Activated CD8-positive, alpha-beta memory T cell treated with anti-CD3 and anti-CD28 coated beads for 24 hours (primary cell): ENCODE measurements around the gene CC2D1A.
"Not testable (repeated sequence)": the region's sequence is repeated elsewhere in the genome, so short reads cannot be mapped to it uniquely, and the experiment has no call there.

Source experiments
- DNase-seq: peaks from one replicate; pipeline ENCODE4 v3.0.0-alpha.2; 2020

Gene CC2D1A

GRCh38 chr19:13963603-13964105 is 57.7 kb downstream of the CC2D1A start:
- DNase-seq, result no peak

DNA sequence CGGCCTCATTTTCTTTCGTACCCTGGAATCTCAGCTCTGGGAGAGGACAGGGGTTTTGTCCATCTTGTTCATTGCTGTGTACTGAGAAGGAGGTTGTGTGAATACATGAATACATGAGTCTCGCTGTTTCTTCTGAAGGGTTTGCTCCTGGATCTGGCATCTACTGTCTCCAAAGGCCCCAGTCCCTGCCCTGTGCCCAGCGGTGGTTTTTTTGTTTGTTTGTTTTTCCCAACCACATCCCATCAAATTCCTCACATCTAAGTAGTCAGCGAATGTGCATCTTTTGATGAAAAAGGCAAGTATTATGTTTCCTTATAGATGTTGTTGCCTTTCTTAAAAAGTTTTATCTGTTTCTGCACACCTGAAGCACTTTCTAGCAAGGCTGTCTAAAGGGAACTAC is 58.8 kb downstream of the CC2D1A start:
- no peak for DNase-seq

DNA sequence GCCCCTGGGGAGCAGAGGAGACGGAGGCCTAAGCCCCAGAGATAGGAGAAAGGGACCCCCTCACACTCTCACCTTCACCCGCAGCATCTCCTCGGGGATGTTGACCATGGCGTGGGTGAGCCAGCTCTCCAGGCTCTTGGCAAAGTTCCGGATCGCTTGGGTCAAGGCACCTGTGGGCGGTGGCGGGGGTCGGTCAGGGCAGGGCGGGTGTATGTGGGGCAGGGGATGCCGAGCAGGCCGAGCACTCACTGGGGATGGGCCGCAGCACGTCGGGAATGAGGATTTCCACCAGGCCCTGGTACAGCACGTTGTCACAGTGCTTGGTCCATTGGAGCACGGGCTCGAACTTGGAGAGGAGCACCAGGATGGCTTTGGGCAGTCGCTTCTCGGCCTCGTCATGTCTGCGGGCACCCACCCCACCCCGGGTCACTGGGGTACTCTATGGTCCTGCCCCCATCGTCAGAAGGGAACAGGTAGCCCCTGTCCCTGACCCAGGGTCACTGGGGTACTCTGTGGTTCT is 59.4 kb downstream of the CC2D1A start:
- DNase-seq, result no peak

DNA sequence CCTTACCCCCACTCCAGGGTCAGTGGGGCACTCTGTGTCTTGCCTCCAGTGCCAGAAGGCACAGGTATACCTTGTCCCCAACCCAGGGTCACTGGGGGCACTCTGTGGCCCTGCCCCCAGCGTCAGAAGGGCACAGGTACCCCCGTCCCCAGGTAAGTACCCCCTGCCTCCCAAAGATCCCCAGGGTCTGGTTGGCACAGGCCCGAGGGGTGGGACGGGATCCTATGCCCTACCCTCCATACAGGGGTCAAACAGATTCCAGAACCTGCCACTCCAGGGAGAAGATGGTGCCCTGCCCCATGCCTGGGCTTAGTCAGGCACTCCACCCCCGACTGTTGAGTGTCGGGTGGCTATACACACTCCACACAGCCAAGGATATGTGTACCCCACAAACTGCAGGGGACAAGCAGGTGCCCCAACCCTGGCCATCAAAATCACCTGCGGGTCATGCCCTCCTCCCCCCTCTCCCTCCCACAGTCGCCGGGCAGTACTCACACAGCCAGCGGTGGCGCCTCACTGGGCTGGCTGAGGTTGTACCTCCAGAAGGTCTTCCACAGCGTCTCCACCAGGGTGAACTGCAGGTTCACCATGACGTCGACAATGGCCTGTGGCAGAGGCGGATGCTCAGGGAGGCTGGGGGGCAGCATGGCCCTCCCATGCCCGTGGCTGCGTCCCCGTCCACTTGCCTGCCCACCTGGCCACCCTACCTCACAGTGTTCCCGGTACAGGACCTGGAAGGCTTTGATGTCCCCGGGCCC is 60.1 kb downstream of the CC2D1A start:
- no peak for DNase-seq

DNA sequence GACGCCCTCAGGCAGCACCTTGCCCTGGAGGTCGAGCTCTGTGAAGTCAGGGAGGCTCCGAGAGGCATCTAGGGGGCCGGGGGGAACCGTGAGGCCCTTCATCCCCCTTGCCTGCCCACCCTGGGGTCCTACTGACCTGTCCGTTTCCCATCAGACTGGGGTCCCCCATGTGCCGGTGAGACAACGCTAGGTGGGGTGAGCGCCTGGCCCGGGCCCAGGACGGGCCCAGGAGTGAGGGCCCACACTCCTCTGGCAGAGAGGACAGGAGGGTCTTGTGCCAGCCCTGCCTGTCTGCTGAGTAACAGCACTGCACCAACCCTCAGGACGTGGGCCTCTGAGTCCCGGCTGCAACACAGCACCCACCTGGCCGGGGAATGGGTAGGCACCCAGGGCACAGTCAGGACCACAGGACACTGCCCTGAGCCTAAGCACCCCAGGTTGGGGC is 60.7 kb downstream of the CC2D1A start:
- no peak for DNase-seq

- DNase-seq, result not testable (repeated sequence)
Observed at GRCh38 chr19:13967206-13967605, 61.2 kb downstream of the CC2D1A start.

GRCh38 chr19:13968383-13968935 is 62.5 kb downstream of the CC2D1A start:
- DNase-seq, result no peak

DNA sequence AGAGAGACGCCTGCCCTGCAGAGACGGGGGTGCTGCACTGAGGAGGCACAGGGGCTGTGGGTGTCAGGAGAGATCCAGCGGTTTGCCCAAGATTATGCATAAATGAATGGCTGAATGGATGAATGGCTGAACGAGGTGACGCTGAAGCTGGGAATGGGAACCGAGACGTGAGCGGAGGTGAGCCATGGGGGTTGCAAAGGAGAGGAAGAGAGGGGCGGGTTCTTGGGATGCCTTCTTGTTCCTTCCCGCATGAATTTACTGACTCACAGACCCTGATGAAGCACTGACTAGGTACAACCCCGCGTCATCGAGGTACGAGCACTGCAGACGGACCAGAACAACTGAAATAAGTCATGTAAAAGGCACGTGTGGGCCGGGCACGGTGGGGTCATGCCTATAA is 63.0 kb downstream of the CC2D1A start:
- DNase-seq, result no peak

DNA sequence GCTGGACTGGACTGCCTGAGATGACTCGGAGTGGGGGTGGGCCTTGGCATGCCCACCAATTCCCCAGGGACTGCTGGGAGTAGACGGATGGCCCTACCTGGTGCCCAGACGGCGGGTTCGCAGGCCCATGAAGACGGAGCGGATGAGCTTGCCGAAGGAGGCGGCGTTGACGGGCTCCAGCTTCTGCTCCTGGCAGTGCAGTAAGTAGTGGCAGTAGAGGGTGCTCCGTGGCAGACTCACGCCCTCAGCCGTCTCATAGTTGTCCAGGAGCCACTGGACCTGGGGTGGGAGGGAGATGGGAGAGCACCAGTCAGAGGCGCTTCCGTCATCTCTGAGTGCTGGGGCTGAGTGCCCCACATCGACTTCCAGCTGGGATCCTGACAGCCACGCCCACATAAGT is 63.9 kb downstream of the CC2D1A start:
- no peak for DNase-seq

DNA sequence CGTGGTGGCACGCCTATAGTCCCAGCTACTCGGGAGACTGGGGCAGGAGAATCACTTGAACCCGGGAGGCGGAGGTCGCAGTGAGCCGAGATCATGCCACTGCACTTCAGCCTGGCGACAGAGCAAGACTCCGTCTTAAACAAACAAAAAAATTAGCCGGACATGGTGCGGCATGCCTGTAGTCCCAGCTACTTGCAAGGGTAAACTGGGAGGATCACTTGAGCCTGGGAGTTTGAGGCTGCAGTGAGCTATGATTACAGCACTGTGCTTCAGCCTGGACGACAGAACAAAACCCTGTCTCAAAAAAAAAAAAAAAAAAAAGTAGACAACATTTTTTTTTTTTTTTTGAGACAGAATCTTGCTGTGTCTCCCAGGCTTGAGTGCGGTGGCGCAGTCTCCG is 65.9 kb downstream of the CC2D1A start:
- DNase-seq, result not testable (repeated sequence)

DNA sequence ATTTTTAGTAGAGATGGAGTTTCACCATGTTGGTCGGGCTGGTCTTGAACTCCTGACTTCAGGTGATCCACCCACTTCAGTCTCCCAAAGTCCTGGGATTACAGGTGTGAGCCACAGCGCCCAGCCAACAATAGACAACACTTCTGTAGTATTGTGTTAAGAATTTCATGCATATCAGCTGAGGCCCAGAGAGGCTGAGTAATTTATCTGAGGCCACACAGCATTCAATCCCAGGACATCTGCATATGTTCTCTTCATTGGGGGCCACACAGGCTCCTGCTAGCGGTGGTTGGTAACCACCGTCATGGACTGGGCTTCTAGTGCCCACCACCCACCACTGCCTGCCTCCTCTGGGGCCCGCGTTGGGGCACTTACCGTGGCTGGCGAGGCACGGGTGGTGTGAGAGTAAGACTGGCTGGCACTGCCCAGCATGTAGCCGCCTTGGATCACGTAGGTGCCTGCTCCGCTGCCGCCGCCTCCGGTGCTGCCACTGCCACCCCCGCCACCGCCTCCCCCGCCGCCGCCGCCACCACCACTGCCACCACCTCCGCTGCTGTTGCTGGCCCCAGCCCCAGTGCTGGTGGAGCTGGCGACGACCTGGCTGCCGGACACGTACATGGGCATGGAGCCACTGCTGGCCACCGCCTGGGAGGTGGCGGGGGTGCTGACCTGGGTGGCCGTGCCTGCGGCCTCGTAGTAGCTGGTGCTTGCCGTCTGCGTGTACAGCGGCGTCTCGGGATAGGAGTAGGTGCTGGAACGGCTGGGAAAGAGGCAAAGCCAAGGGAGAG is 66.6 kb downstream of the CC2D1A start:
- DNase-seq, result no peak

DNA sequence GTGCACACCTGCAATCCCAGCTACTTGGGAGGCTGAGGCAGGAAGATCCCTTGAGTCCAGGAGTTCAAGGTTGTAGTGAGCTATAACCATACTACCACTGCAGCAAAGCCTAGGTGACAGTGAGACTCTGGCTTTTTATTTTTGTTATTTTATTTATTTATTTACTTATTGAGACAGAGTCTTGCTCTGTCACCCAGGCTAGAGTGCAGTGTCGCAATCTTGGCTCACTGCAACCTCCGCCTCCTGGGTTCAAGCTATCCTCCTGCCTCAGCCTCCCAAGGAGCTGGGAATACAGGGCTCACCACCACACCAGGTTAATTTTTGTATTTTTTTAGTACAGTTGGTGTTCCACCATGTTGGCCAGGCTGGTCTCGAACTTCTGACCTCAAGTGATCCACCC is 67.5 kb downstream of the CC2D1A start:
- not testable (repeated sequence) for DNase-seq

DNA sequence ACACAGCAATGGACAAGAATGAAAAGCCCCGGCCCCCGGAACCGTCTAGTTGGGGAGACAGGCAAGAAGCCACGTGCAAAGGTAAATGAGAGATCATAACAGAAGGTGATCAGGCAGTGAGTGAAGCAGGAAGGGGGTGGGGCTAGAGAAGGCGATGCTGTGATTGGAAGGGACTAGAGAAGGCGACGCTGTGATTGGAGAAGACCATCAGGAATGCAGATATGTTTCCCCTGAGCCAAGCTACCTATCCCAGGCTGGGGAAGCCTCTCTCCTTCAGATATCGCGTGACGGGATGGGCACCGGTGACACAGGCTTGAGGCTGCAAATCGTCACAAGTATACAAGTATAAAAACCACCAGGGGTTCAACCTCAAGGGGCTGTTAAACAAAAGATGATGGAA is 68.1 kb downstream of the CC2D1A start:
- DNase-seq, result peak; percentile 68

DNA sequence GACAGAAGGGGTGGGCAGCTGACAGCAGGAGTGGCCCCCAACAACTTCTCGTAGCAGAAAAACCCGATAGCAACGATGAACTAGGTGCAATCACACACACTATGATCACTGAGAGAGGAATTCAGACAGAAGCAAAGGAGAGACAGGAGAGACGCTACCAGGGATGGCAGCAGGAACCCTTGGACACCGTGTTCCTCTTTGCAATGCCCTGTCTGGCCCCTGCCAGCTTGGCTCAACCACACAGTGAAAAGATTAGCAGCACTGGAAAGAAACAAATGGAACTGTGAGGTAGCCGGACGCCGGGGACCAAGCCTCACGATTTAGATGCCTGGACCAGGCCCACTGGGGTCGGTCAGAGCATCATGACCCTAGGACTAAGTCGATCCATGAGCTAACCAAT is 69.9 kb downstream of the CC2D1A start:
- no peak for DNase-seq

DNA sequence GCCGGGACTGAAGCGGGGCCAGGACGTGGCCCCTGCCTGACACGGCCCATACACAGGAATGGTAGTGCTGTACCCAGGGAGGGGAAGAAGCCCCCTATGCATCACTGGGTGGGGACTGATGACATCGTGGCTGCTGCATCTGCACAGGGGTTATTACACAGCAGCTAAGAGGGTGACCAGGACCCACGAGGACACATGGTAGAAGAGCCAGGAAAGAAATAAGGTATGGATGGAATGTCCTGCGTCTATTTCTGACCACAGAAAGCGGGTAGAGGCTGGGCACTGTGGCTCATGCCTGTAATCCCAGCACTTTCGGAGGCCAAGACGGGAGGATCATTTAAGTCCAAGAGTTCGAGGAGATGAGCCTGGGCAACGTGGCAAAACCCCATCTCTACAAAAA is 70.4 kb downstream of the CC2D1A start:
- DNase-seq, result no peak

DNA sequence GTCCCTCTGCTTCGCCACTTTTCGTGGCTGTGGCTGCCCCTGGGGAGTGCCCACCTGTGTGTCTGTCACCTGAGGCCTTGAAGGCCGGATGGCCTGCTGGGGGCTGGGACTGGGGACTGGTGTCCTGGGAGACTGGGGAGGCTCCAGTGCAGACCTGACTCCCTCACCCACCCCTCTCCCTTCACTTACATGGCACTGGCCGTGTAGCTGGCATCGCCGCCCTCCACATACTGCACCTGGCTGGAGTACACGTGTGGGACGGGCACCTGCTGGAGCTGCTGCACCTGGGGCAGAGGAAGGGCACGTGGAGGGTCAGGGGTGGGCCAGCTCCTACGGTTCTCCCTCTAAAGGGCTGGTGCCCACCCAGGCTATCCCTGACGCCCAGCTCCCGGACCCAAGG is 71.8 kb downstream of the CC2D1A start:
- no peak for DNase-seq

DNA sequence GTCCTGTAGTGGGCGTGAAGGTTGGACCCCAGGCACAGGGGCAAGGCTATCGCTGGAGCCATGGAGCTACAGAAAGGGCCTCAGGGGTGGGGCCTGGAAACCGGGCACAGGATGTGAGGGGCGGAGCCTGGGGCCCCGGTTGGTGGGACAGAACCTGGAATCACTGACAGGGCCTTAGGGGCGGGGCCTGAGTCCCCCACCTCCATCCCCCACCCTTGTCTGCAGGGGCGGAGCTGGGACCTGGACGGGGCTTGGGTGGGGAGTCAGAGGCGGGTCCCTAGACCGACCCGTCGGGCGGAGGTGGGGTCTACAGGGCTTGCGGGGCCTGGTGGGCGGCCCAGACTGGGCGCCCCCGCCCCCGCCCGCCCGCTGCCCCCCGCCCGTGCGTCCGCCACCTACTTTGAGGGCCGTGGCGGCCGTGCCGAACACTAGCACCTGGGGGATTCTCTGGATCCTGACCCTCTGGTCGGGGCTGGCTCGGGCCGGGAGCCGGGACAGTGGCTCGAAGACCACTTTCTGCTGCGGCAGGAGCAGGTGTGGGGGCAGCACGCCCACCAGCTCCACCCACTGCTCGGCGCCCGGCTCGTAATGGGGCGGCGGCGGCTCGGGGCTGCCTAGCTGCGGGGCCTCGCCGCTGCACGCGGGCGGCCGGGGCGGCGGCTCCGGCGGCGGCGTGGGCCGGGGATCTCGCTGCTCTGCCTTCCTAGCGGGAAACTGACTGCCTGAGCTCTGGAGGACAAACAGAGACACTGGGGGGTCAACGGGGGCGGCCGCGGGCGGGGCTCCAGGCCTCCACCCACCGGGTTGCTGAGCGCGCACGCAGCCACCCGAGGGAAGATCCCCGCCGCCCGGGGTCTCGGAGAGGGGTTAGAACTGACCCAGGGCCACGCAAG is 72.6 kb downstream of the CC2D1A start:
- peak; percentile 79 for DNase-seq

- no peak for DNase-seq
Observed at GRCh38 chr19:13979244-13979615, 73.2 kb downstream of the CC2D1A start.

DNA sequence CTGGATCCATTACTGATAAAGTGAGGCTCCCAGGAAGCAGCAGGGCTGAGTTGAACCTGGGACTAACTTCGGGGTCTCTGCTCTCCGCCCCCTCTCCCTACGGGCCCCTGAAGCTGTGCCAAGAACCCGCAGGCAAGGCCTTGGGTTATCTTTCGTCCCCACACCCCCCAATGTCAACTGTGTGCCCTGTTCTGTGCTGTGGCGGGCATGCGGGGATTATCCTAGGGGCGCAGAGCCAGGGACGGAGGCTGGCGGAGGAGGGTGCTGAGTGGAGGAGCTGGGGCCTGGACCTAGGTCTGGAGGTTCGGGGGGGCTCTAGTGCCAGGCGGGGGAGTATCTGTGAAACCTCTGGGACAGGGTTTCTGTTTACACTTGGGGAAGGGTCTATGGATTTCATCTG is 73.7 kb downstream of the CC2D1A start:
- no peak for DNase-seq

GRCh38 chr19:13980340-13980739 is 74.3 kb downstream of the CC2D1A start:
- no peak for DNase-seq
